ENCODE results near the gene CLEC20A.

The CLEC20A gene

GRCh38 chr1:178451529-178451928 lies 45.2 kb downstream of the CLEC20A start:
- intact Hi-C loops (cut with DNase I): no loop called here
- DNase-seq: no peak

- DNase-seq: no peak
- intact Hi-C loops (cut with DNase I): no loop called here
These were observed 45.9 kb downstream of the CLEC20A start for GRCh38 chr1:178450871-178451270.

- intact Hi-C loops (cut with DNase I): no loop called here
- DNase-seq: no peak
These were observed 53.8 kb downstream of the CLEC20A start for GRCh38 chr1:178442925-178443324.

- DNase-seq: no peak
- intact Hi-C loops (cut with DNase I): no loop called here
These were observed 58.3 kb downstream of the CLEC20A start for GRCh38 chr1:178438432-178438831.

- intact Hi-C loops (cut with DNase I): no loop called here
- no peak for DNase-seq
These were observed 59.9 kb downstream of the CLEC20A start for GRCh38 chr1:178436899-178437298.

- intact Hi-C loops (cut with DNase I): no loop called here
- no peak for DNase-seq
These were observed 61.8 kb downstream of the CLEC20A start for GRCh38 chr1:178434899-178435435.

- intact Hi-C loops (cut with DNase I): no loop called here
- no peak for DNase-seq
These were observed 62.4 kb downstream of the CLEC20A start for GRCh38 chr1:178434360-178434759.
